ENCODE data around the gene RABAC1.

DNA sequence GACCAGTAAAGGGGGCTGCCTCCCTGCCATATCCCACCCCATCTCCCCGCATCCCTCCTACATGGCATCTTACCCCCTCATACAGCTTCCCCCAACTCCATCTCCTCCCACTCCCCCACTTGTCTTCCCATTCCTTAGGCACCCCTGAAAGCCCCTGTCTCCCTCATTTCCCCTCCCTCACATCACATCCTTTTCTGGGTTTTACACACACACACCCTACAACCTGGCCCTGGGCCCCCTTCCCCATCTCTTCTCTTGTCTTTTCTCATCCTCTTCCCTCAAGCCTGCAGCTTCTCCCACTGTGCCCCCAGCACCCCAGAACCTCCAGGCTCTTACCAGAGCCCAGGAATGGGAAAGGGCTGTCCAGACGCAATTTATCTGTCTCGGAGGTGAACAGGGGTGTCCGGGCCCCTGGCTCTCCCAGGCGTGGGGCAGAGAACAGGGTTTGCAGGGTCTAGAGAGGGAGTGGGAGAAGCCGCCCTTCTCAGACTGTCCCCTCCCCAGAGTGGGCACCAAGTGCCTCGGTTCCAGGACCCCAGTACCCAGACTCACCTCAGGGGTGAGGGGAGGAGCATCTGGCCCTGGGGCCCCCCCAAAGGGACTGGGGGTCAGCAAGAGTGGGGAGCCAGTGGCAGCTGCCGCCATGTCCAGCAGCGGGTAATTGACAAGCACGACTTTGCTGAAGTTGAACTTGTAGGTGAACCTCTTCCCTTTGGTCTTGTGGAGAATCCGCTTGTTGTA lies 50.2 kb downstream of the RABAC1 start:
- TF ChIP-seq, protein P1, sequence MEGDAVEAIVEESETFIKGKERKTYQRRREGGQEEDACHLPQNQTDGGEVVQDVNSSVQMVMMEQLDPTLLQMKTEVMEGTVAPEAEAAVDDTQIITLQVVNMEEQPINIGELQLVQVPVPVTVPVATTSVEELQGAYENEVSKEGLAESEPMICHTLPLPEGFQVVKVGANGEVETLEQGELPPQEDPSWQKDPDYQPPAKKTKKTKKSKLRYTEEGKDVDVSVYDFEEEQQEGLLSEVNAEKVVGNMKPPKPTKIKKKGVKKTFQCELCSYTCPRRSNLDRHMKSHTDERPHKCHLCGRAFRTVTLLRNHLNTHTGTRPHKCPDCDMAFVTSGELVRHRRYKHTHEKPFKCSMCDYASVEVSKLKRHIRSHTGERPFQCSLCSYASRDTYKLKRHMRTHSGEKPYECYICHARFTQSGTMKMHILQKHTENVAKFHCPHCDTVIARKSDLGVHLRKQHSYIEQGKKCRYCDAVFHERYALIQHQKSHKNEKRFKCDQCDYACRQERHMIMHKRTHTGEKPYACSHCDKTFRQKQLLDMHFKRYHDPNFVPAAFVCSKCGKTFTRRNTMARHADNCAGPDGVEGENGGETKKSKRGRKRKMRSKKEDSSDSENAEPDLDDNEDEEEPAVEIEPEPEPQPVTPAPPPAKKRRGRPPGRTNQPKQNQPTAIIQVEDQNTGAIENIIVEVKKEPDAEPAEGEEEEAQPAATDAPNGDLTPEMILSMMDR (conservative IDR thresholded peaks at IDR 0.05), result no peak
- no peak for TF ChIP-seq ZFX (IDR thresholded peaks at IDR 0.05)
